K562 (cell line): Measurements from ENCODE around the gene AMELX. TPM values are rescaled to one million over a fixed set of nuclear protein-coding genes. Genes with fewer than 3 reads are reported as not detected.

Experiments used
- DDX20 ChIP-seq: fragments of 450-650 bp; IDR thresholded peaks from 2 replicates; pipeline ENCODE4 v1.6.1; 2016; ENCODE audit warnings: missing genetic modification characterization, low read depth, mild to moderate bottlenecking, missing compliant biosample characterization, moderate library complexity
- DMBX1 ChIP-seq: fragments of 250-450 bp; sonication (Bioruptor Pico); IDR thresholded peaks from 2 replicates; pipeline ENCODE4 v1.8.0; 2022; ENCODE audit warnings: inconsistent platforms, mild to moderate bottlenecking, moderate library complexity, borderline replicate concordance
- GABPA ChIP-seq: fragments of 200-800 bp; sonication (Bioruptor generic); conservative IDR thresholded peaks from 2 replicates; pipeline ENCODE4 v1.6.1; 2016; ENCODE audit warnings: low read depth, missing genetic modification characterization, missing compliant biosample characterization
- HMG20B ChIP-seq: fragments of 250-450 bp; sonication (Bioruptor Pico); IDR thresholded peaks from 2 replicates; pipeline ENCODE4 v1.5.0; 2021; ENCODE audit warnings: mild to moderate bottlenecking
- IFI16 ChIP-seq: fragments of 250-450 bp; sonication (Bioruptor Pico); IDR thresholded peaks from 2 replicates; pipeline ENCODE4 v2.1.2; 2022; ENCODE audit warnings: mild to moderate bottlenecking, inconsistent platforms
- NCOA2 ChIP-seq, 2 experiments: fragments of 450-650 bp; IDR thresholded peaks; 2 replicates each; pipeline ENCODE4 v1.6.1; 2018; ENCODE audit warnings: mild to moderate bottlenecking in 2 of 2, moderate library complexity in 1 of 2; ENCODE audit not compliant: partially characterized antibody in 2 of 2
- PATZ1 ChIP-seq: fragments of 250-450 bp; sonication (Bioruptor Pico); IDR thresholded peaks from 2 replicates; pipeline ENCODE4 v1.5.0; 2020; ENCODE audit warnings: mild to moderate bottlenecking, borderline replicate concordance
- RBBP5 ChIP-seq: fragments of 200-600 bp; sonication (generic); IDR thresholded peaks from 2 replicates; pipeline ENCODE4 v1.6.1; 2012; ENCODE audit warnings: borderline replicate concordance, mild to moderate bottlenecking, low read length, control low read depth, inconsistent platforms; ENCODE audit not compliant: insufficient read depth, poor library complexity, severe bottlenecking
- RBM14 ChIP-seq: fragments of 200-400 bp; formaldehyde crosslinking; IDR thresholded peaks from 2 replicates; pipeline ENCODE4 v1.6.1; 2018; ENCODE audit warnings: low read depth, mild to moderate bottlenecking, low read length, moderate library complexity, borderline replicate concordance; ENCODE audit not compliant: insufficient read depth
- SUPT5H ChIP-seq: fragments of 450-650 bp; IDR thresholded peaks from 2 replicates; pipeline ENCODE4 v1.6.1; 2016
- TCF7L2 ChIP-seq: fragments of 150-350 bp; IDR thresholded peaks from 2 replicates; pipeline ENCODE4 v1.6.1; 2016; ENCODE audit warnings: low read depth, mild to moderate bottlenecking, low read length, moderate library complexity
- TFAM ChIP-seq: fragments of 250-450 bp; sonication (Bioruptor Pico); conservative IDR thresholded peaks from 2 replicates; pipeline ENCODE4 v1.5.0; 2021; ENCODE audit warnings: mild to moderate bottlenecking, moderate library complexity
- UBTF ChIP-seq, 2 experiments: IDR thresholded peaks; 2 replicates each; pipeline ENCODE4 v1.6.1; 2012; ENCODE audit warnings: improper control_type of control experiment in 2 of 2, low read depth in 2 of 2, low read length in 2 of 2, borderline replicate concordance in 1 of 2
- WHSC1 ChIP-seq: IDR thresholded peaks from one replicate; pipeline ENCODE4 v1.6.1; 2012; ENCODE audit warnings: low read length, control low read depth, inconsistent platforms
- ZEB2 ChIP-seq: fragments of 450-650 bp; IDR thresholded peaks from 2 replicates; pipeline ENCODE4 v1.6.1; 2016
- ZKSCAN3 ChIP-seq: fragments of 250-450 bp; sonication (Bioruptor Pico); IDR thresholded peaks from 2 replicates; pipeline ENCODE4 v1.4.0; 2020
- ZNF175 ChIP-seq: fragments of 200-800 bp; sonication (Bioruptor generic); IDR thresholded peaks from 2 replicates; pipeline ENCODE4 v1.6.1; 2016; ENCODE audit warnings: low read depth, mild to moderate bottlenecking, missing genetic modification characterization, missing compliant biosample characterization
- ZNF197 ChIP-seq: fragments of 200-800 bp; sonication (Bioruptor generic); IDR thresholded peaks from 2 replicates; pipeline ENCODE4 v1.6.1; 2016; ENCODE audit warnings: low read depth, missing genetic modification characterization, missing compliant biosample characterization
- ZNF212 ChIP-seq: fragments of 450-650 bp; formaldehyde crosslinking; IDR thresholded peaks from 2 replicates; pipeline ENCODE4 v1.4.0; 2020; ENCODE audit warnings: mild to moderate bottlenecking
- ZNF324 ChIP-seq: fragments of 250-450 bp; sonication (Bioruptor Pico); IDR thresholded peaks from 2 replicates; pipeline ENCODE4 v1.4.0; 2020; ENCODE audit warnings: mild to moderate bottlenecking
- ZNF395 ChIP-seq: fragments of 200-800 bp; sonication (Bioruptor generic); IDR thresholded peaks from 2 replicates; pipeline ENCODE4 v1.6.1; 2017; ENCODE audit warnings: missing genetic modification characterization, missing compliant biosample characterization
- ZNF511 ChIP-seq: sonication (generic); formaldehyde crosslinking; IDR thresholded peaks from 2 replicates; pipeline ENCODE4 v1.8.0; 2022; ENCODE audit warnings: mild to moderate bottlenecking, missing genetic modification reagents
- polyA plus RNA-seq, 8 experiments: library from polyadenylated mRNA; depleted of rRNA in 4 of 8; stranded (reverse) in 5 of 8; unstranded in 3 of 8; fragments of >200 nt; fragmentation: Nextera tagmentation in 2 of 8; fragmentation: Illumina TruSeq in 1 of 8; extraction: Ambion mirVana in 2 of 8; extraction: Trizol in 1 of 8; gene quantifications; 2 replicates each; pipeline versions ENCODE4 v1.2.1 to v1.2.3, GENCODE V29; 2011 to 2014; ENCODE audit warnings: inconsistent platforms in 1 of 8, missing spikeins in 1 of 8
- total RNA-seq, 7 experiments: library from RNA; depleted of rRNA in 6 of 7; stranded (reverse); fragments of >200 nt in 6 of 7; fragmentation: Illumina TruSeq in 2 of 7; extraction: Trizol in 2 of 7; gene quantifications; 2 replicates each; pipeline versions ENCODE4 v1.2.1 to v1.2.3, GENCODE V29; 2011 to 2021; ENCODE audit warnings: low replicate concordance in 1 of 7

AMELX gene
- total and polyA plus RNA-seq, 9 of the 15 experiments (the other 6 are each of a cell fraction or from before 2014, with no cell fraction given), result 0.22 TPM; not detected in 8

GRCh38 chrX:11254417-11255109, 38.6 kb upstream of the AMELX start (continued):
- TF ChIP-seq TCF7L2 (no peak), UBTF (IDR thresholded peaks at IDR 0.05; ENCODE audit: borderline replicate concordance in 1 of 2, low read depth in 2 of 2, low read length in 2 of 2) (0 out of 4 replicates have a peak, but pooled peaks of 1 of the 2 experiments have one; percentile 43), SUPT5H (no peak), ZNF197 (CRISPR knock-in tag) (no peak), ZEB2 (peak; percentile 90), HMG20B (no peak), WHSC1 (no peak), IFI16 (CRISPR knock-in tag) (no peak), NCOA2 (IDR thresholded peaks at IDR 0.05; ENCODE audit: partially characterized antibody in 2 of 2) (no peak), TFAM (CRISPR knock-in tag) (no peak), DMBX1 (CRISPR knock-in tag) (peak; percentile 81), ZNF395 (CRISPR knock-in tag) (0 out of 2 replicates have a peak, but pooled peaks have one; percentile 13), ZKSCAN3 (CRISPR knock-in tag) (no peak), ZNF212 (CRISPR knock-in tag) (no peak), RBBP5 (peak; percentile 41), PATZ1 (CRISPR knock-in tag) (no peak), ZNF511 (no peak), RBM14 (no peak), DDX20 (tag) (no peak), ZNF324 (CRISPR knock-in tag) (no peak), ZNF175 (CRISPR knock-in tag) (0 out of 2 replicates have a peak, but pooled peaks have one; percentile 21), GABPA (tag) (peak; percentile 69)
